GM12875 (cell line): ENCODE results near the gene CXCR4.
"Not testable (repeated sequence)": the region's sequence is repeated elsewhere in the genome, so short reads cannot be mapped to it uniquely, and the experiment has no call there.

Experiments
- H3K4me3 ChIP-seq: one replicate; pipeline ENCODE4 v1.5.1; 2011; ENCODE audit warnings: low read depth, low read length, control low read depth
- TF ChIP-seq, protein P1 (sequence below): IDR thresholded peaks from 2 replicates; pipeline ENCODE4 v1.5.1; 2011; ENCODE audit warnings: low read depth, mild to moderate bottlenecking, control low read depth, inconsistent platforms, low read length, moderate library complexity, borderline replicate concordance; ENCODE audit not compliant: insufficient read depth

CXCR4 gene

DNA sequence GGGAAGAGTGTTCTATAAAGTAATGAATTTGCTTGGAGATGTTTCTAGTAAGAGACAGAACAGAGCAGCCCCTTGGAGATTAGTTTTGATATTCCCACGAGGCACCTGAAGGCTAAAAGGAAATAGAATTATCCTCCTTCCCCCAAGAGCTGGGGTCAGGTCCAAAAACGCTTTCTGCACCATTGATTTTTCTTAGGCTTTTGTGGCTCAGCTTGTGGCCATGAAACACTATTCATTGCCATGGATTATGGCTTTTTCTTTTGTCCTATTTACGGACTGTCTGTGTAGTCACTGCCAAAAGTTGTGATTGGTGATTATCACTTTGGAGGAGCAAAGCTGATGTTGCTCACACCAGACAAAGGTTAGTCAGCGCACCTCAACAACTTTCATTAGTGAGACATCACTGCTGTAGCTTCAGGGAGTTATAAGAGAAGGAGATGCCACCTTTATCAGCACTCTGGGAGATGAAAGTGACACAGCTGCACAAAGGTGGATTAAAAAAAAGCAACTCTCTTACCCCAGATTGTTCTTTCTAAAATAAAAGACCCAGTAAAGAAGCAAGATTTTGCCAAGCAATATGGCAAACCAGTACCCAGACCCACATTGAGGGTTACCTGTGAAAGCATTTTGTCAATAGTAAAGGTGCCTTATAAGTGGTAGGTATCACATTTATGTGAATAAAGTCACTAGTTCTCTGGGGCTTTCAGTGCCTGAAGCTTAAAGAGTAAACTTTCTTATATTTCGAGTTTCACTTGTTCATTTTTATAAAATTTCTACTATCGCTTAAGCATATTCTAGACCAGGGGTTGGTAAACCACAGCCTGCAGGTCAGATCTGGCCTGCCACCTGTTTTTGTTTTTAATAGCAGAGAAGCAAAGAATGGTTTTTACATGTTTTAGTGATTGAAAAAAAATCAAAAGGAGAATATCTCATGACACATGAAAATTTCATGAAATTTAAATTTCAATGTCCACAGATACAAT lies 10.6 kb downstream of the CXCR4 start:
- TF ChIP-seq, protein P1, sequence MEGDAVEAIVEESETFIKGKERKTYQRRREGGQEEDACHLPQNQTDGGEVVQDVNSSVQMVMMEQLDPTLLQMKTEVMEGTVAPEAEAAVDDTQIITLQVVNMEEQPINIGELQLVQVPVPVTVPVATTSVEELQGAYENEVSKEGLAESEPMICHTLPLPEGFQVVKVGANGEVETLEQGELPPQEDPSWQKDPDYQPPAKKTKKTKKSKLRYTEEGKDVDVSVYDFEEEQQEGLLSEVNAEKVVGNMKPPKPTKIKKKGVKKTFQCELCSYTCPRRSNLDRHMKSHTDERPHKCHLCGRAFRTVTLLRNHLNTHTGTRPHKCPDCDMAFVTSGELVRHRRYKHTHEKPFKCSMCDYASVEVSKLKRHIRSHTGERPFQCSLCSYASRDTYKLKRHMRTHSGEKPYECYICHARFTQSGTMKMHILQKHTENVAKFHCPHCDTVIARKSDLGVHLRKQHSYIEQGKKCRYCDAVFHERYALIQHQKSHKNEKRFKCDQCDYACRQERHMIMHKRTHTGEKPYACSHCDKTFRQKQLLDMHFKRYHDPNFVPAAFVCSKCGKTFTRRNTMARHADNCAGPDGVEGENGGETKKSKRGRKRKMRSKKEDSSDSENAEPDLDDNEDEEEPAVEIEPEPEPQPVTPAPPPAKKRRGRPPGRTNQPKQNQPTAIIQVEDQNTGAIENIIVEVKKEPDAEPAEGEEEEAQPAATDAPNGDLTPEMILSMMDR, result no peak
- H3K4me3 ChIP-seq, result no peak overlapping the region

GRCh38 chr2:136106505-136106904 lies 11.4 kb downstream of the CXCR4 start:
- TF ChIP-seq, protein P1, result no peak
- no peak overlapping the region for H3K4me3 ChIP-seq

DNA sequence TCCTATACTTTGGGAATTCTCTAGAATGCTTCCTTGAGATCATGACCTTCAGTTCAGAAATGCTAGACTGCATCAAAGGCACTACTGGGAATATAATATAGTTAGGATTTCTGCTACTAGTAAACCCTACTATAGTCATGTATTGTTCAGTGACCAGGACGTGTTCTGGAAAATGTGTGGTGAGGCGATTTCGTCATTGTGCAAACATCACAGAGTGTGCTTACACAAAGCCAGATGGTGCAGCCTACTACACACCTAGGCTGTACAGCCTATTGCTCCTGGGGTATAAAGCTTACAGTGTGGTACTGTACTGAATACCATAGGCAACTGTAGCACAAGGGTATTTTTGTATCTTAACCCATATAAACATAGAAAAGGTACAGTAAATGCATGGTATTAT lies 13.0 kb downstream of the CXCR4 start:
- H3K4me3 ChIP-seq, result no peak overlapping the region
- TF ChIP-seq, protein P1, result no peak

- no peak overlapping the region for H3K4me3 ChIP-seq
- TF ChIP-seq, protein P1, result no peak
Measured at GRCh38 chr2:136101042-136101441, 16.9 kb downstream of the CXCR4 start.

DNA sequence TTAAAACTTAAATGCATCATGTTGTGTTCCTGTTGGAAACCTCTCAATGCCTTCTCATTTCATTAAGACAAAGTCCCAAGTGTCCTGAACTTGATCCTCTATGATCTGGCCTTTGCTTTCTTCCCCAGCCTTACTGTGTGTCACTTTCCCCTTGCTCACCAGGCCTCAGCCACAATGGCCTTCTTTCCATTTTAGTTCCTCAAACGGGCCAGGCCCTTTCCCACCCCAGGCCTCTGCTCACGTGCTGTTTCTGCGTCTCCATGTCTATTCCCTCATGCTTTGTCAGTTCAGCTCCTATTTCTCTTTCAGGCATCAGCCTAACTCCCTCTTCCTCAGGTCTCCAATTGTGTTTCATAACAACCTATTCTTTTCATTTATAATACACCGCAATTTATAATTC lies 19.5 kb downstream of the CXCR4 start:
- TF ChIP-seq, protein P1, result no peak
- H3K4me3 ChIP-seq, result no peak overlapping the region

- TF ChIP-seq, protein P1, result no peak
- no peak overlapping the region for H3K4me3 ChIP-seq
Measured at GRCh38 chr2:136093583-136093982, 24.4 kb downstream of the CXCR4 start.

- H3K4me3 ChIP-seq, result no peak overlapping the region
- TF ChIP-seq, protein P1, result no peak
Measured at GRCh38 chr2:136091899-136092298, 26.1 kb downstream of the CXCR4 start.

DNA sequence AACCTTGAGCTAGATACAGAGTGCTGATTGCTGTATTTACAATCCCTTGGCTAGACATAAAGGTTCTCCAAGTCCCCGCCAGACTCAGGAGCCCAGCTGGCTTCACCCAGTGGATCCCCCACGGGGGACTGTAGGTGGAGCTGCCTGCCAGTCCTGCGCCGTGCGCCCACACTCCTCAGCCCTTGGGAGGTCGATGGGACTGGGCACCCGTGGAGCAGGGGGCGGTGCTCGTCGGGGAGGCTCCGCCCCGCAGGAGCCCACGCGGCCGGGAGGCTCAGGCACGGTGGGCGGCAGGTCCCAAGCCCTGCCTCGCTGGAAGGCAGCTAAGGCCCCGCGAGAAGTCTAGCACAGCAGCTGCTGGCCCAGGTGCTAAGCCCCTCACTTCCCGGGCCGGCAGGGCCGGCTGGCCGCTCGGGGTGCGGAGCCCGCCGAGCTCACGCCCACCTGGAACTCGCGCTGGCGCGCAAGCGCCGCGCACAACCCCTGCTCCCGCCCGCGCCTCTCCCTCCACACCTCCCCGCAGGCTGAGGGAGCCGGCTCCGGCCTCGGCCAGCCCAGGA lies 30.0 kb downstream of the CXCR4 start:
- H3K4me3 ChIP-seq, result not testable (repeated sequence)
